Subcutaneous adipose tissue (tissue), 4 donors: ENCODE data around the gene ENSA. TPM values are rescaled to one million over a fixed set of nuclear protein-coding genes. Genes with fewer than 3 reads are reported as not detected.

Experiments
- CTCF ChIP-seq: fragments of 450-650 bp; IDR thresholded peaks from one replicate; pipeline ENCODE4 v1.5.1; 2016; ENCODE audit warnings: low read depth, mild to moderate bottlenecking, control low read depth, antibody characterized with exemption, moderate library complexity
- small RNA-seq: library from RNA; depleted of rRNA; stranded (forward); fragments of <200 nt; gene quantifications from one replicate; pipeline ENCODE3, GENCODE V24; 2016
- total RNA-seq, 4 donors: library from RNA; depleted of rRNA; stranded (reverse); fragments of >200 nt; gene quantifications; one replicate each; pipeline ENCODE4 v1.1.0, GENCODE V29; 2016

The ENSA gene
- total RNA-seq, 4 donors from 2014 or later, result 109 to 165 (median 114) TPM

GRCh38 chr1:150576794-150577556 lies 52.4 kb downstream of the ENSA start:
- no peak for TF ChIP-seq CTCF

- no peak for TF ChIP-seq CTCF
Observed at GRCh38 chr1:150576367-150576711, 53.1 kb downstream of the ENSA start.

GRCh38 chr1:150575518-150576366 lies 53.7 kb downstream of the ENSA start:
- TF ChIP-seq CTCF, result no peak

GRCh38 chr1:150575072-150575489 lies 54.3 kb downstream of the ENSA start:
- TF ChIP-seq CTCF, result no peak

- no peak for TF ChIP-seq CTCF
Observed at GRCh38 chr1:150574260-150575071, 54.9 kb downstream of the ENSA start.

GRCh38 chr1:150572918-150573647 lies 56.3 kb downstream of the ENSA start:
- TF ChIP-seq CTCF, result no peak

Small RNA genes lying within 50 kb of the gene (small RNA-seq; reads per million reads assigned to genes)
- gene RF00015, result not detected
- not detected for gene RF00561

Other genes with a start within 250 kb of the ENSA start
- gene TARS2, start 142.2 kb downstream of the ENSA start, total RNA-seq, result 10 to 100 TPM in 3 of 4 donors, 1 to 10 TPM in 1; 8.2 to 16.7 (median 15.9) TPM
- 10 to 100 TPM; 12.1 to 53.2 (median 29.5) TPM for gene ECM1, start 121.5 kb downstream of the ENSA start, total RNA-seq
- gene FALEC, start 113.9 kb downstream of the ENSA start, total RNA-seq, result not detected
- gene ADAMTSL4, start 80.2 kb downstream of the ENSA start, total RNA-seq, result 10 to 100 TPM; 36.3 to 53.9 (median 49.1) TPM
- 100 to 1,000 TPM; 180 to 328 (median 225) TPM for gene MCL1, start 50.0 kb downstream of the ENSA start, total RNA-seq
- gene GOLPH3L, start 67.5 kb upstream of the ENSA start, total RNA-seq, result 10 to 100 TPM; 16.8 to 29.2 (median 19.1) TPM
- gene HORMAD1, start 91.3 kb upstream of the ENSA start, total RNA-seq, result 1 to 10 TPM in 2 of 4 donors, not detected in 2; 2.4 to 4.4 TPM
- gene CTSS, start 136.2 kb upstream of the ENSA start, total RNA-seq, result 100 to 1,000 TPM in 3 of 4 donors, 10 to 100 TPM in 1; 72.2 to 903 (median 174) TPM
- gene CTSK, start 178.6 kb upstream of the ENSA start, total RNA-seq, result 100 to 1,000 TPM in 3 of 4 donors, 10 to 100 TPM in 1; 77.2 to 290 (median 235) TPM
- gene ARNT, start 247.0 kb upstream of the ENSA start, total RNA-seq, result 10 to 100 TPM; 59.7 to 75.5 (median 67.5) TPM